Stimulated activated CD4-positive, alpha-beta T cell treated with anti-CD3 and anti-CD28 coated beads, Interleukin-12 subunit alpha, Interleukin-12 subunit beta, amount 100 ng/mL, for 48 hours (primary cell): ENCODE results near the gene CGN.

ENCODE experiments used
- DNase-seq, 3 donors: peaks; one replicate each; pipeline ENCODE4 v3.0.0-alpha.2; 2020; ENCODE audit warnings: low read depth in 2 of 3, low spot score in 1 of 3

CGN gene

GRCh38 chr1:151510957-151511635, at the start of gene CGN:
CGN (plus strand) TSS chr1:151511387; CDS start chr1:151518520, 7,133 bp downstream.
- peak; percentile 67 to 82 (median 67) for DNase-seq

- DNase-seq, result no peak
These were observed 49.5 kb upstream of the CGN start for GRCh38 chr1:151461694-151462093.

GRCh38 chr1:151465026-151465425, 46.2 kb upstream of the CGN start:
- no peak for DNase-seq

GRCh38 chr1:151472856-151473731, 38.1 kb upstream of the CGN start:
- peak in 1 of 3 donors; percentile 14 for DNase-seq

GRCh38 chr1:151474745-151475144, 36.4 kb upstream of the CGN start:
- DNase-seq, result no peak

- DNase-seq, result no peak
These were observed 36.0 kb upstream of the CGN start for GRCh38 chr1:151475175-151475574.

- no peak for DNase-seq
These were observed 35.1 kb upstream of the CGN start for GRCh38 chr1:151476083-151476482.

GRCh38 chr1:151477066-151477465, 34.1 kb upstream of the CGN start:
- DNase-seq, result no peak

GRCh38 chr1:151478140-151478812, 32.9 kb upstream of the CGN start:
- DNase-seq, result no peak

- DNase-seq, result no peak
These were observed 32.3 kb upstream of the CGN start for GRCh38 chr1:151478923-151479322.

- no peak for DNase-seq
These were observed 31.7 kb upstream of the CGN start for GRCh38 chr1:151479462-151479861.

GRCh38 chr1:151482017-151482416, 29.2 kb upstream of the CGN start:
- no peak for DNase-seq

- no peak for DNase-seq
These were observed 25.4 kb upstream of the CGN start for GRCh38 chr1:151485685-151486255.

GRCh38 chr1:151486557-151486956, 24.6 kb upstream of the CGN start:
- no peak for DNase-seq

GRCh38 chr1:151491641-151492040, 19.5 kb upstream of the CGN start:
- DNase-seq, result no peak

GRCh38 chr1:151492120-151492519, 19.1 kb upstream of the CGN start:
- DNase-seq, result no peak

- no peak for DNase-seq
These were observed 18.1 kb upstream of the CGN start for GRCh38 chr1:151493042-151493441.

GRCh38 chr1:151494741-151495281, 16.4 kb upstream of the CGN start:
- DNase-seq, result no peak

- DNase-seq, result no peak
These were observed 15.9 kb upstream of the CGN start for GRCh38 chr1:151495316-151495715.

- no peak for DNase-seq
These were observed 11.8 kb upstream of the CGN start for GRCh38 chr1:151499365-151499764.

- no peak for DNase-seq
These were observed 11.3 kb upstream of the CGN start for GRCh38 chr1:151499930-151500329.
